NT2/D1 (cell line): Measurements from ENCODE around the gene CCDC43.

Source experiments
- DNase-seq: peaks from one replicate; pipeline ENCODE4 v3.0.0-alpha.2; 2011; ENCODE audit warnings: low read depth, low spot score
- H3K27me3 ChIP-seq: 2 replicates; pipeline ENCODE4 v1.6.0; 2011; ENCODE audit warnings: mild to moderate bottlenecking; ENCODE audit not compliant: insufficient read length, insufficient read depth
- H3K36me3 ChIP-seq: 2 replicates; pipeline ENCODE4 v1.6.1; 2011; ENCODE audit warnings: mild to moderate bottlenecking, low read length, mixed read lengths; ENCODE audit not compliant: insufficient read depth, insufficient read length
- H3K4me1 ChIP-seq: 2 replicates; pipeline ENCODE4 v1.5.1; 2011; ENCODE audit not compliant: insufficient read depth, insufficient read length
- H3K4me3 ChIP-seq: 2 replicates; pipeline ENCODE4 v1.5.1; 2011; ENCODE audit warnings: low read depth; ENCODE audit not compliant: insufficient read length
- H3K9ac ChIP-seq: 2 replicates; pipeline ENCODE4 v1.6.0; 2011; ENCODE audit warnings: low read depth; ENCODE audit not compliant: insufficient read length
- H3K9me3 ChIP-seq: 2 replicates; pipeline ENCODE4 v1.5.1; 2011; ENCODE audit warnings: mild to moderate bottlenecking, low read length; ENCODE audit not compliant: insufficient read depth
- SUZ12 ChIP-seq: IDR thresholded peaks from 2 replicates; pipeline ENCODE4 v1.6.1; 2011; ENCODE audit not compliant: insufficient read length, insufficient read depth; ENCODE audit errors: extremely low read depth
- YY1 ChIP-seq: IDR thresholded peaks from 2 replicates; pipeline ENCODE4 v1.6.1; 2011; ENCODE audit not compliant: insufficient read length, insufficient read depth
- ZNF274 ChIP-seq: IDR thresholded peaks from 2 replicates; pipeline ENCODE4 v1.6.1; 2011; ENCODE audit warnings: mild to moderate bottlenecking, low read depth, low read length

Gene CCDC43

DNA sequence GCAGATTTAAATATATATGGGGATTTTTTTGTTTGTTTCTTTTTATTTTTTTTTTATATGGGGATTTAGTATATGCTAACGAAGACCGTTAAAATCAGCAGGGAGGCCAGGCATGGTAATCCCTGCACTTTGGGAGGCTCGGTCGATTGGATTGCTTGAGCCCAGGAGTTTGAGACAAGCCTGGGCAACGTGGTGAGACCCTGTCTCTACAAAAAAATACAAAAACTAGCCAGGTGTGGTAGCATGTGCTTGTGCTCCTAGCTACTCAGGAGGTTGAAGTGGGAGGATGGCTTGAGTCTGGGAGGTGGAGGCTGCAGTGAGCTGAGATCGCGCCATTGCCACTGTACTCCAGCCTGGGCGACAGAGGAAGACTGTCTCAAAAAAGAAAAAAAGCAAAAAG, 55.6 kb downstream of the CCDC43 start:
- Histone ChIP-seq H3K36me3 (no peaks in the 10 kb centered on the region), H3K27me3 (no peaks in the 10 kb centered on the region), H3K9me3 (no peaks in the 10 kb centered on the region), H3K4me1 (peaks cover 4% of the 10 kb centered on the region), H3K4me3 (no peak overlapping the region), H3K9ac (no peak overlapping the region)
- DNase-seq, result no peak
- TF ChIP-seq YY1 (no peak), SUZ12 (no peak), ZNF274 (no peak)

DNA sequence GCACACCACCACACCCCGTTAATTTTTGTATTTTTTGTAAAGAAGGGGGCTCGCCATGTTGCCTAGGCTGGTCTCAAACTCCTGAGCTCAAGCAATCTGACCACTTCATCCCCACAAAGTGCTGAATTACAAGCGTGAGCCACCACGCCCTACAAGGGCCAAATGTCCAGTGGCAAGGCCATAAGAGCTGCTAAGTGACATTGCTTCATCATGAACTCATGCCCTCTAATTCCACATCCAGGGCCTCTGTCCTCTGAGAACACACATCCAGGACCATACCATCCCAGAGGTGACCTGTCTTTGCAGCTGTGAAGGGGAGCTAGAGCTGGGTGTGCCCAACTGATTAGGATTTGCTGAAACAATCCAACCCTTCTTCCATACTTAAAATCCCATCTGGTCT, 58.9 kb downstream of the CCDC43 start:
- Histone ChIP-seq H3K9ac (no peak overlapping the region), H3K4me3 (no peak overlapping the region), H3K9me3 (no peaks in the 10 kb centered on the region), H3K4me1 (peaks cover 18% of the 10 kb centered on the region), H3K27me3 (no peaks in the 10 kb centered on the region), H3K36me3 (no peaks in the 10 kb centered on the region)
- TF ChIP-seq SUZ12, result no peak
- no peak for TF ChIP-seq ZNF274
- no peak for TF ChIP-seq YY1
- no peak for DNase-seq

DNA sequence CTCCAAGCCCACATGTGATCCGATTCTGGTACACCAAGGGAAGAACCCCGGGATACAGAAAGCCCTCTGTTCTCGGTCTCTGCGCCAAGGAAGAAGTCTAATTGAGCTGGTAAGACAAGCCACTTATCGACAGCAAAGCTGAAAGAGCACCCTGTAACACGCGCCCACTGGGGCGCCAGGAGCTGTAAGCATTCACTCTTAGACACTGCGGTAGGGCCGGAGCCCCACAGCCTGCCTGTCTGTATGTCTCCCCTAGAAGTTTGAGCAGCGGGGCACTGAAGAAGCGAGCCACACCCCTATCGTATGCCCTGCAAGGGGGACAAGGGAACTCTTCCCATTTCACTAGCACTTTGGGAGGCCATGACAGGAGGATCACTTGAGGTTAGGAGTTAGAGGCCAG, 60.3 kb downstream of the CCDC43 start:
- Histone ChIP-seq H3K9me3 (no peaks in the 10 kb centered on the region), H3K9ac (peak overlapping the region; percentile 53), H3K4me1 (peaks cover 18% of the 10 kb centered on the region), H3K36me3 (no peaks in the 10 kb centered on the region), H3K4me3 (no peak overlapping the region), H3K27me3 (no peaks in the 10 kb centered on the region)
- DNase-seq, result no peak
- TF ChIP-seq YY1 (no peak), SUZ12 (no peak), ZNF274 (no peak)

DNA sequence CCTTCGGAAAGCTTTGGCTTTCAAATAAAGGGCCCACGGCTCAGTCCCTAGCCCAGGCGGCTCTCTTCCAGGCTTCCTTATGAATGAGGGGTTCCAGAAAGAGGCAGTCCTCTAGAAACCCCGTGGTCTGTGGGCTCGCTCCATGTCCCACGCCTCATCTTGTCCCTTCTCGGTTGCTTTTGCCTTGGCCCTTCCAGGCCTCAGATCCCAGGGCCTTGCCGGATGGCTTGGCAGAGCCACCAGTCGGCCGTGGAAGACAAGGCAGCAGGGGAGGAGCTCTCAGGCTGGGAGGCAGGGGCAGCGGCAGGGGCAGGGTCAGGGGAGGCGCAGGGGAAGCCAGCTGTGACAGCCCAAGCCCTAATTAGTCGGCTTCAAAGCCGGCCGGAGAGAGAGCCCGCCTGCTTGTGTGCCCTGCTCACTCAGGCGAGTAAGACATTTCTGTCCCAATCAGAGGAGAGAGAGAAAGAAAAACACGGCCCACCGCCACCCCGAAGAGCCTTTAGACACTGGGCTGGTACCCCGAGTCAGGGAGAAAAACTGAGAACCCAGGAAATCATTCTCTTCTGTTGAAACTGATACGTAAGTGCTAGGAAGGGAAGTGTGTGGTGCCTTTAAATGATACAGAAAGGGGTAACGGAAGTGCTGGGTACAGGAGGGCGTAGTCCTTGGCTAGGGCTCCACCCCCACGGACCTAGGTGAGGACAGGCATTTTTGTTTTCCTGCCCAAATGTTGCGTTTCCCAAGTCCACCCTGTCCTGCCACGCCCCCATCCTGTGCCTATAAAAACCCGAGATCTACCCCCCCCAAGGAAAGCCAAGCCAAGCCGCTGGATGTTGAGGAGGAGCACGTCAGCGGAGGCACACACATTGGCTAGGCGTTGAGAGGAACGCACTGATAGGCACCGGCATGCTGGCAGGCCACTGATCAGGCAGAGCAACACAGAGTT, 61.1 kb downstream of the CCDC43 start:
- no peaks in the 10 kb centered on the region for H3K27me3 ChIP-seq
- H3K4me3 ChIP-seq, result no peak overlapping the region
- no peak for TF ChIP-seq YY1
- no peak for TF ChIP-seq ZNF274
- no peak for TF ChIP-seq SUZ12
- H3K9ac ChIP-seq, result peak overlapping the region; percentile 53
- H3K9me3 ChIP-seq, result no peaks in the 10 kb centered on the region
- DNase-seq, result peak; percentile 38
- H3K36me3 ChIP-seq, result no peaks in the 10 kb centered on the region
- peaks cover 18% of the 10 kb centered on the region for H3K4me1 ChIP-seq

DNA sequence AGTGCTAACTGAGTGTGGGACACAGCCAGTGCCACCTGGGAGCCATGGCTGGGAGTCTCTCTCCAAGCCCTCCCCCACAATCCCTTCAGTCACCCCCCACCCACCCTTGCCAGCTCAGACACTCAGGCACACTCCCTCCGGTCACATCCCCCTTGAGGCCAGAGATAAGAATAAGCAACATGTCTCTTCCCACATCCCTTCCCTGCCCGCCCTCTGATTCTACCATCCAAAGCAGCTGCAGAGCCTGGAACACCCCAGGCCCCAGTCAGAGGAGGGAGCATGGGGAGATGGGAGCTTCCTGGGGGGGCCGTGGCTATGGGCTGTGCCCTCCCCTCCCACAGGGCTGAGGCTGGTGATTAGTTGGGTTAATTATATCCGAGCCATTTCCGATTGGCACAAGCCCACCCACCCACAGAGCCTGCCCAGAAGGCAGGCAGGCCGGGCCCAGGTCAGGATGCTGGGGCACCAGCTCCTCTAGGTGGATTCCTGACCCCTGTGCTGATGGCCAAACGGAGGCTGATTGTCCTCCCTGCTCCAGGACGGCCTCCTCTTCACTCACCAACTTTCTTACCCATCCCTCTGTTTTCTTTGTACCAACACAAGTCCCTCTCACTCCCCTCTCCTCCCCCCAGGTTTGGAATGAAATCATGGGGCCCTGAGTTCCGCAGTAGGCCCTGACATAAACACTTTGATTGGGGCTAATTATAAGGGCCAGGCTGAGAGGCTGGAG, 61.9 kb downstream of the CCDC43 start:
- Histone ChIP-seq H3K27me3 (no peaks in the 10 kb centered on the region), H3K9me3 (no peaks in the 10 kb centered on the region), H3K9ac (peak overlapping the region; percentile 52), H3K36me3 (no peaks in the 10 kb centered on the region), H3K4me3 (no peak overlapping the region), H3K4me1 (peaks cover 18% of the 10 kb centered on the region)
- no peak for DNase-seq
- TF ChIP-seq ZNF274 (no peak), SUZ12 (no peak), YY1 (no peak)
